HCT116 (cell line): ENCODE results near the gene MCC.

Experiments used
- ATF3 ChIP-seq: IDR thresholded peaks from 2 replicates; pipeline ENCODE4 v1.6.1; 2012
- CTCF ChIP-seq, 3 experiments: fragments of 200-600 bp in 1 of 3; sonication (generic) in 1 of 3; IDR thresholded peaks in 2 of 3; conservative IDR thresholded peaks in 1 of 3; 2 replicates each; pipeline ENCODE4 v1.5.1; 2012 to 2017; ENCODE audit warnings: low read depth in 2 of 3, low read length in 2 of 3, antibody characterized with exemption in 1 of 3, borderline replicate concordance in 1 of 3, control low read depth in 1 of 3, mild to moderate bottlenecking in 1 of 3, mixed read lengths in 1 of 3, mixed run types in 1 of 3, moderate library complexity in 1 of 3; ENCODE audit not compliant: insufficient read depth in 1 of 3
- EGR1 ChIP-seq: IDR thresholded peaks from 2 replicates; pipeline ENCODE4 v1.6.1; 2012; ENCODE audit warnings: low read depth
- ELF1 ChIP-seq: IDR thresholded peaks from 2 replicates; pipeline ENCODE4 v1.6.1; 2012; ENCODE audit warnings: low read depth, borderline replicate concordance
- FOSL1 ChIP-seq: IDR thresholded peaks from 2 replicates; pipeline ENCODE4 v1.6.1; 2012; ENCODE audit warnings: low read depth
- MAX ChIP-seq: IDR thresholded peaks from 2 replicates; pipeline ENCODE4 v1.6.1; 2012
- POLR2A ChIP-seq: IDR thresholded peaks from 2 replicates; pipeline ENCODE4 v1.7.0; 2011; ENCODE audit warnings: borderline replicate concordance; ENCODE audit not compliant: insufficient read depth, insufficient read length; ENCODE audit errors: extremely low read depth
- POLR2AphosphoS5 ChIP-seq: IDR thresholded peaks from 2 replicates; pipeline ENCODE4 v1.6.1; 2011; ENCODE audit warnings: mild to moderate bottlenecking, low read depth, low read length, moderate library complexity
- RAD21 ChIP-seq: IDR thresholded peaks from 2 replicates; pipeline ENCODE4 v1.6.1; 2012; ENCODE audit warnings: low read depth, mild to moderate bottlenecking
- SP1 ChIP-seq: IDR thresholded peaks from 2 replicates; pipeline ENCODE4 v1.6.1; 2012; ENCODE audit warnings: low read depth
- SRF ChIP-seq: IDR thresholded peaks from 2 replicates; pipeline ENCODE4 v1.6.1; 2012; ENCODE audit warnings: low read depth
- YY1 ChIP-seq: IDR thresholded peaks from 2 replicates; pipeline ENCODE4 v1.6.1; 2011; ENCODE audit warnings: low read length, low read depth, moderate library complexity, mild to moderate bottlenecking; ENCODE audit not compliant: insufficient replicate concordance; ENCODE audit errors: extremely low read depth
- ZNF274 ChIP-seq: fragments of 200-500 bp; sonication (Bioruptor generic); IDR thresholded peaks from 2 replicates; pipeline ENCODE4 v1.6.1; 2014; ENCODE audit warnings: mild to moderate bottlenecking, low read depth, low read length, inconsistent platforms
- TF ChIP-seq, protein P1 (sequence below): IDR thresholded peaks from 2 replicates; pipeline ENCODE4 v1.6.1; 2012; ENCODE audit warnings: low read depth

- no peak for TF ChIP-seq ZNF274
- TF ChIP-seq ELF1 = no peak
- TF ChIP-seq POLR2A = no peak
- no peak for TF ChIP-seq CTCF (IDR thresholded peaks at IDR 0.05 in 2 of 3, conservative IDR thresholded peaks at IDR 0.05 in 1 of 3; ENCODE audit: borderline replicate concordance in 1 of 3, insufficient read depth in 1 of 3, low read depth in 2 of 3, low read length in 2 of 3)
- TF ChIP-seq, protein P1, sequence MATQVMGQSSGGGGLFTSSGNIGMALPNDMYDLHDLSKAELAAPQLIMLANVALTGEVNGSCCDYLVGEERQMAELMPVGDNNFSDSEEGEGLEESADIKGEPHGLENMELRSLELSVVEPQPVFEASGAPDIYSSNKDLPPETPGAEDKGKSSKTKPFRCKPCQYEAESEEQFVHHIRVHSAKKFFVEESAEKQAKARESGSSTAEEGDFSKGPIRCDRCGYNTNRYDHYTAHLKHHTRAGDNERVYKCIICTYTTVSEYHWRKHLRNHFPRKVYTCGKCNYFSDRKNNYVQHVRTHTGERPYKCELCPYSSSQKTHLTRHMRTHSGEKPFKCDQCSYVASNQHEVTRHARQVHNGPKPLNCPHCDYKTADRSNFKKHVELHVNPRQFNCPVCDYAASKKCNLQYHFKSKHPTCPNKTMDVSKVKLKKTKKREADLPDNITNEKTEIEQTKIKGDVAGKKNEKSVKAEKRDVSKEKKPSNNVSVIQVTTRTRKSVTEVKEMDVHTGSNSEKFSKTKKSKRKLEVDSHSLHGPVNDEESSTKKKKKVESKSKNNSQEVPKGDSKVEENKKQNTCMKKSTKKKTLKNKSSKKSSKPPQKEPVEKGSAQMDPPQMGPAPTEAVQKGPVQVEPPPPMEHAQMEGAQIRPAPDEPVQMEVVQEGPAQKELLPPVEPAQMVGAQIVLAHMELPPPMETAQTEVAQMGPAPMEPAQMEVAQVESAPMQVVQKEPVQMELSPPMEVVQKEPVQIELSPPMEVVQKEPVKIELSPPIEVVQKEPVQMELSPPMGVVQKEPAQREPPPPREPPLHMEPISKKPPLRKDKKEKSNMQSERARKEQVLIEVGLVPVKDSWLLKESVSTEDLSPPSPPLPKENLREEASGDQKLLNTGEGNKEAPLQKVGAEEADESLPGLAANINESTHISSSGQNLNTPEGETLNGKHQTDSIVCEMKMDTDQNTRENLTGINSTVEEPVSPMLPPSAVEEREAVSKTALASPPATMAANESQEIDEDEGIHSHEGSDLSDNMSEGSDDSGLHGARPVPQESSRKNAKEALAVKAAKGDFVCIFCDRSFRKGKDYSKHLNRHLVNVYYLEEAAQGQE = no peak
- TF ChIP-seq SP1 = no peak
- TF ChIP-seq POLR2AphosphoS5 = no peak
- TF ChIP-seq FOSL1 = no peak
- TF ChIP-seq MAX = no peak
- no peak for TF ChIP-seq SRF
- TF ChIP-seq YY1 = no peak
- TF ChIP-seq RAD21 = no peak
- no peak for TF ChIP-seq EGR1
- TF ChIP-seq ATF3 = no peak
Observed at GRCh38 chr5:113178073-113178779, 310.0 kb downstream of the MCC start.
